DMS79 treated with DMSO at 0.1 percent for 48 hours (cell line): Measurements from ENCODE around the gene NFAT5.
"Not testable (repeated sequence)": the region's sequence is repeated elsewhere in the genome, so short reads cannot be mapped to it uniquely, and the experiment has no call there.

Experiments used
- DNase-seq: peaks from one replicate; lab custom pipeline; 2025; lab: John Stamatoyannopoulos, UW

The NFAT5 gene

GRCh38 chr16:69555437-69555836, 10.3 kb upstream of the NFAT5 start:
- no peak for DNase-seq

- no peak for DNase-seq
These were observed 9.9 kb upstream of the NFAT5 start for GRCh38 chr16:69555867-69556266.

DNA sequence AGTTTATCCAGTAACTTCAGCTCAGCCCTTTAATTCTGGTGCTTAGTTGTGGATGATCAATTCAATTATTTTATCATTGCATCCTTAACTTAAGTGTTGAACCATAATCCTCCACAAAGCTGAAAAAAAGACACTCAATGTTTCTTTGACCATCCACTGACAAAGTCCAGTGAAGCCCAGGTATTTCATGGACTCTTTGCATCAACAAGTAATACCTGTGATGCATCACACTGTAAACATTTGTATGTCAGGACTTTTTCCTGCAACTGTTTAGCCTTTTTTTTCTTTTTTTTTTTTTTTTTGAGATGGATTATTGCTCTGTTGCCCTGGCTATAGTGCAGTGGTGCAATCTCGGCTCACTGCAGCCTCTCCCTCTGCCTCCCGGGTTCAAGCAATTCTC, 6.6 kb upstream of the NFAT5 start:
- no peak for DNase-seq

- not testable (repeated sequence) for DNase-seq
These were observed 4.4 kb upstream of the NFAT5 start for GRCh38 chr16:69561367-69561766.

DNA sequence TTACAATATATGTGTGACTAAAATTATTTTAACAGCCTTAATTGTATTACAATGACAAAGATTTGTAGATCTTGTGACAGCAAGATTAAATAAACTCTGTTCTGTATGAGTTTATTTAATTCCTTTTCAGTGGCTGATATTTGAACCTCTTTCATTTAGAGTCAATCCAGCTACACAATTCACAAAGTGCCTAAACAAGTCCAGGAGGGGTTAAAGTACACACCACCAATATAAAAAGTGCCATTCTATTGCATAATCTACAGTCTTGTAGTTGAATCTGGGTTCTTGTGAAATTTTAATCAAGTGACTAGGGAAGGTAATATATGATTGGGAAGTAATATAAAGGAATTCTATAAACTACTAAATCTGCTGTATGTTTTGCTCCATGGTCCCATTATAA, 3.9 kb upstream of the NFAT5 start:
- DNase-seq: no peak

- DNase-seq: no peak
These were observed 3.0 kb upstream of the NFAT5 start for GRCh38 chr16:69562813-69563212.

DNA sequence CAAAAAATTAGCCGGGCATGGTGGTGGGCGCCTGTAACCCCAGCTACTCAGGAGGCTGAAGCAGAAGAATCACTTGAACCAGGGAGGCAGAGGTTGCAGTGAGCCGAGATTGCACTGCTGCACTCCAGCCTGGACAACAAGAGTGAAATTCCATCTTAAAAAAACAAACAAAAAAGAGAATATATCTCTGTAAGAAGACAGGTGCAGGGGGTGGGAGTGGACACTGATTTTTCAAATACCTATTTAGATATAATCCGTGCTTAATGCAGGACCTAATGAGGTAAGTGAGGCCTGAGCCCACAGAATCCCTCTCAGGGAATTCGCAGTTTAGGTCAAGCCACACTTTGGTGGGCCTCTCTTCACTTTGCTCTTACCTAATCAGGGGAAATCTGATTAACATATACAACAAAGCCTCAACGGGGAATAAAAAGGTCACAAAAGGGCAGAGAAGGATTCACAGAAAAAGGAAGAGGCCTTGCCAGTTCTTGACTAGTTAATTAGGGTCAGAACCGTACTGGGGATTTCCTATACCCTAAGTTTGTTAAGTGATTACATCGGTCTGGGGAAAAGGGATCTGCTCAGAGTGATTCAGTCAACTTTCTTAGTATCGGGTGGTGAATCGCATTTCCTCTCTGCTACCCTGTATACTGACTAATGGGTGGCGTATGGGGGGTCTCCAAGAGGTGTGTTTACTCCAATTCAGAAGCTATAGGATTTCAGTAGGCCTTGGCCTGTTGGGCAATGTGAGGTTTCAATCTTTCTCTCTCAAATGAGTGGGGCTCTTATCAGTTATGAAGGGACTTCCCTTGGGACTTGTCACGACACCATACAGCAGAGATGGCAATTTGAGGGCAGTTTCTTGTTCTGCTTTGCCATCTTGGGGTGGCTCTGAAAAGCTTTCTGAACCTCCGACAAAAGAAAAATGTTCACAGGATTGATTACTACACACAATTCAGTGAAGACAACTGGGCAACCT, 1.9 kb upstream of the NFAT5 start:
- DNase-seq: no peak

DNA sequence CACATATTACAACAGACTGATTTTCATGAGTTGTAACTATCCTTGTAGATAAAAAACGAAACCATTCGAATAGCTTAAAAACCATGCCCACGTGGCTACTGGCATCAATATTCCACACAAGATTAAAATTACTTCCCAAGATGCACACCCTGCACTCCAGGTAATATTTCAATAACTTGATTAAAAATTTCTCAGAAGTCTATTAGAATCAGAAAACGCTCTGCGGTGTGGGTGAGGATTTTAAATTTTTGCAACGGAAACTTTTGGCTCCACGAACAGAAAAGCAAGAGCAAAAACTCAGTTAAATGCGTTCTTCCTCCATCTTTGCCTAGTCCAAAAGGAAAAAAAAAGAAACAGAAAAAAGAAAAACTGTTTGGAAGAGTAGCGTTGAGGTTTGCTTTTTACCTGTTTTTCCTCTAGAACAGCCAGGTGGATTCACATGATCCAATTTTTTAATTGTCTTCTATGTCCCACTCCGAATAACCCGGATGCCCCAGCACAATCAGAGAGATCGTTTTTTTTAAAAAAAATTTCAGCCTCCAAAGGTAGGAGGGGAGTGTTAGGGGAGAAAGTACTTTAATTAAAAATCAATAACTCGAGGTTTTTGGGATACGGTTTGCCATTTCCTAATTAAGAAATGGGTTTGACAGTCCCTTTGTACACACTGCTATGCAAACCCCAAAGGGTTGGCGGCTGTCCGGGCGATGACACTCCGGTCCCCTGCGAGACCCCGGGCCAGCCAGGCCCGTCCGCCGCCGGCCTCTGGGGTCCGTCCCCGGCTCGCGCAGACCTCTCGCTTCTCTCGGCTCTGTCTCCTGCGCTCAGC, 708 bp upstream of the NFAT5 start:
- peak; percentile 30 for DNase-seq

DNA sequence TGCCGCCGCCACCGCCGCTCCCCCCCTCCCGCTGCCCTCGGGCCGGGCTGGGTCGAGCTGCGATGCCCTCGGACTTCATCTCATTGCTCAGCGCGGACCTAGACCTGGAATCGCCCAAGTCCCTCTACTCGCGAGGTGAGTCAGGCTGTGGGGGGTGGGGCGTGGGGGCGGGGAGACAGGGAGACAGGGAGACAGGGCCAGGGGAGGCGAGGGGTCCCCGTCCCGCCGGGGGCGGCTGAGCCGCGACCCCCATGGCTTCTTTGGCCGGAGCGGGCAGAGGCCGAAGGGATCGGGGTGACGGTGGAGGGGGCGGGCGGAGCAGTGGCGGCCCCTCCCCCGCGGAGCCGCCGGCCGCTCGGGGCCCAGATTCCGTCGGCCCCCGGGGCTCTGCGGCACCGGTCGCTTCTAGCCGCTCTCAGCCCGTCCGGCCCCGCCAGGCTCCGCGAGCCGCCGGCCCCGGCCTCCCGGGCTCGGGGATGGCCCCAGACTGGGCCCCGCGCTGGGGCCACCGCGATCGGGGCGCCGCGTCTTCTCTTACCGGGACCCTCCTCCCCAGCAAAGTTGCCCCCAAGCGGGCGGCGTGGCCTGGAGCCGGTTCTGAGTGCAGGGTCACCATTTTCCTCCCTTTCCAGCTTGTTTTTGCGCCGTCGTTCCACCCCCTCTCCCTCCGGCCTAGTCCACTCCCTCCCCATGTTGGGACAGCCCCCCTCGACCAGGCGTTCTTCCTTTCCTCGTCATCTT, 644 bp downstream of the NFAT5 start:
- DNase-seq: no peak

DNA sequence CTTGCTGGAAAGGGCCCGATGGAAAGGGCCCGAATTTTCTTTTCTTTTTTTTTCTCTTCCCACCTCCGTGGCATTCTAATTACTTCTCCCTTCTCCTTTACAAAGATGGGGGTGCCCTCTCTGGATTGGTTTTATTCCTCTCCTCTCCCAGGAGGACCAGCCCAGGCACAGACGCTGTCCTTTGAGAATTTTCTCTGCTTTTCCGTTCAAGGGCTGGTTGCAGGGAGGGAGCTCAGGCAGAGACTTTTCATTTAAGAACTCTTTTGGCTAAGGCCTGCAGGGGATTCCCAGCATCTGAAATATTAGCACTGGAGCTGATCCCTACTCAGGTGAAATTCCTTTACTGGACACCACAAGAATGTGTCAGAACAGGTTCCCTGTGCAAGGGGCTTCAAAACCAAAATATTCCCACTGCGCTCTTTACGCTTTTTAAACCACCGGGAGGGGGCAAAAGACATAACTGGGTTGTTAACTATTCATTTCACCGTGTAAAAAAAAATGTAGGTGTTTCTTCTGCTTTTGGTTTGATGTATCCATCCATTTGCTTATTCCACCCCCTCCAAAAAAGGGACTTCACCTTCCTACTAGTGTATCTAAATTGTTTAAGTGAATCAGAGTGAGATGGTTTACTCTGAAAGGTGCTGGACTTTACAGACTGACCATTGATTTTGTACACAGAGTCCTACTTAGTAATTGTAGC, 1.4 kb downstream of the NFAT5 start:
- DNase-seq: peak; percentile 3

DNA sequence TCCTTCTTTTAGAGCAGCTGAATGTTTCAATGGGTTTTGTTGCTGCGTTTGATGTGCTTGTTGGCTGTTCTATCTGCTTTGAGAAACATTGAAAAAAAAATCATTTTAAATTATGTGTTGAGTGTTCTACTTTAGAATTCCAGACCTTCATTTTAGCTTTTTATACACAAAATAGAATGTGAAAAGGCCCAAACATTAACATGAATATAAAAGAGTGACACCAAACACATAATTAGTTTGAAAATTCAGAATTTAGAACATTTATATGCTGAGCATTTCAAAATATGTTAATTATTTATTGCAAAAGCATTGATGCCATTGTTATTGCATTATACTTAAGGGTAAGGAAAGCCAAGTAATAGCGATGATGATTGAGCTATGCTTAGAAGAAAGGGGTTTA, 2.9 kb downstream of the NFAT5 start:
- no peak for DNase-seq

GRCh38 chr16:69578771-69579170, 13.0 kb downstream of the NFAT5 start:
- DNase-seq: not testable (repeated sequence)

- DNase-seq: peak; percentile 22
These were observed 14.2 kb downstream of the NFAT5 start for GRCh38 chr16:69579783-69580481.

DNA sequence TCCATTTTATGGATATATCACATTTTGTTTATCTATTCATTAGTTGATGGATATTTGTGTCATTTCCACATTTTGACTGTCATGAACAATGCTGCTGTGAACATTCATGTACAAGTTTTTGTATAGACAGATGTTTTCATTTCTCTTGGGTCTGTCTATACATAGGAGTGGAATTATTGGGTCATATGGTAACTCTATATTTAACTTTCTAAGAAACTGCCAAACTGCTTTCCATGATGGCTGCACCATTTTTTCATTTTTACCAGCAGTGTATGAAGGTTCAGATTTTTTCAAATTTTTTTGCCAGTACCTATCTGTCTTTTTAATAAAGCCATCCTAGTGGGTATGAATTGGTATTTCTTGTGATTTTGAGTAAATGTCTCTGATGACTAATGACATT, 15.5 kb downstream of the NFAT5 start:
- DNase-seq: no peak

DNA sequence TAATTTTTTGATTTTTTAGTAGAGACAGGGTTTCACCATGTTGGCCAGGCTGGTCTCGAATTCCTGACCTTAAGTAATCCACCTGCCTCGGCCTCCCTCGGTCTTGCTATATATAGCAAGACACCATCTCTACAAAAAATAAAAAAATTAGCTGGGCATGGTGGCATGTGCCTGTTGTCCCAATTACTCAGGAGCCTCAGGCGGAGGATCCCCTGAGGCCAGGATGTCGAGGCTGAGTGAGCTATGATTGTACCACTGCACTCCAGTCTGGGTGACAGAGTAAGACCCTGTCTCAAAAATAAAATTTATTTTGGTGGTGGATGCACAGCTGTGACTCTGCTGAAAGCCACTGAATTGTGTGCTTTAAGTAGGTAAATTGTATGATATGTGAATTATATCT, 18.7 kb downstream of the NFAT5 start:
- not testable (repeated sequence) for DNase-seq

GRCh38 chr16:69589434-69590269, 23.9 kb downstream of the NFAT5 start:
- no peak for DNase-seq

GRCh38 chr16:69590590-69590989, 24.8 kb downstream of the NFAT5 start:
- no peak for DNase-seq

DNA sequence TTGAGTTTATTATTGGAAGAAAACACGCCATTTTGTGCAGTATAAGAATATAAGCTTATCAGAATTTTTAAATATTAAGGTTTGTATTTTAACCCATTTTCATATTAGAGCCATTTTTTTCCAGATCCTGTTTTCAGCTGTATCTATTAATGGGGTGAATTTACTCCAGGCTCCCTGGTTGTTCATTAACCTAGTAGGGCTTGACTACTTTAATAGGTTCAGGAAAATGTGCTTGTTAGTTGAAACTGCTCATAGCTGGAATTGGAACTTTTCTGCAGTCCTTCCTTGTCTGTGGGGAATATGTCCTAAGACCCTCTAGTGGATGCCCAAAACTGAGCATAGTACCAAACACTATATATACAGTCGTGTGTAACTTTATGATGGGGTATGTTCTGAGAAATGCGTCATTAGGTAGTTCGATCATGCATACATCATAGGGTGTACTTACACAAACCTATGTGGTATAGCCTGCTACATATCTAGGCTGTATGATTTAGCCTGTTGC, 28.0 kb downstream of the NFAT5 start:
- DNase-seq: no peak

GRCh38 chr16:69595127-69596036, 29.6 kb downstream of the NFAT5 start:
- no peak for DNase-seq
